NCI-H128 (cell line): Measurements from ENCODE around the gene TMEM234.
A peak's percentile ranks its signal among the peaks of the same experiment; 100 is the strongest.
"Not testable (repeated sequence)": the region's sequence is repeated elsewhere in the genome, so short reads cannot be mapped to it uniquely, and the experiment has no call there.

Experiments
- DNase-seq: peaks from one replicate; lab custom pipeline; 2025; ENCODE audit not compliant: unreplicated experiment; lab: John Stamatoyannopoulos, UW

The TMEM234 gene

DNA sequence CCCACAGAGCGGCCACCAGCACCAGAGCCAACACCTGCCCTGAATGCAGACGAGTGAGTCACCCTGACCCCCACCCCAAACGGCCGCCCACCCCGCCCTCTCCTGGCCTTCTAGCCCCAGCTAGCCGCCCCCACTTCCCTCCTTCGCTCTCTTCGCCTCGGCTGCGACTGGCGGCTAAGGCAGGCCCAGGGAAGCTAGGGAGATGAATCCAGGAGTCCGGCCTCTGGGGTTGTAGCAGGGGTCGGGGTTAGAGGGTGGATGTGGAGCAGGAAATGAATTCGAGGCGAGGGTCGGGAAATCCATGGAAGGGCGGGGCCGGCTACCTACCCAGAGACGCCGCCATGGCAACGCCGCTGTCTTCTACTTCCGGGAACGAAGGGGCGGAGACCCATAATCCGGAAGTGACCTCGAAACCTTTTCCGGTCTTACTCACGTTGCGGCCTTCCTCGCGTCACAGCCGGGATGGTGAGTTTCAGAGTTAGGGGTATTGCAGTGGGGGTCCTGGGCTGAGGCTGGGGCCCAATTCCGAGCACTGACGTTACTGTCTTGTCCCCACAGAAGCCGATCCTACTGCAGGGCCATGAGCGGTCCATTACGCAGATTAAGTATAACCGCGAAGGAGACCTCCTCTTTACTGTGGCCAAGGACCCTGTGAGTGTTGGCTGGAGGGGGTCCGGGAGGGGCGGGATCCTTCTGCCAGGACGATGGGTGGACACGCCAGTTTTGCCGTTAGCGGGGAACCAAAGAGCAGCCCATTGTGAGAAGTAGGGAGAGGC lies at the start of gene TMEM234, which contains the start of gene EIF3I:
Gene TMEM234, minus strand, starts transcription at position 374 of the 776 bp plus-strand sequence. Its CDS starts 31 bp downstream, at position 343.
Gene EIF3I, plus strand, starts transcription at position 428 of the 776 bp plus-strand sequence. Its CDS starts 35 bp downstream, at position 463.
- peak; percentile 86 for DNase-seq

DNA sequence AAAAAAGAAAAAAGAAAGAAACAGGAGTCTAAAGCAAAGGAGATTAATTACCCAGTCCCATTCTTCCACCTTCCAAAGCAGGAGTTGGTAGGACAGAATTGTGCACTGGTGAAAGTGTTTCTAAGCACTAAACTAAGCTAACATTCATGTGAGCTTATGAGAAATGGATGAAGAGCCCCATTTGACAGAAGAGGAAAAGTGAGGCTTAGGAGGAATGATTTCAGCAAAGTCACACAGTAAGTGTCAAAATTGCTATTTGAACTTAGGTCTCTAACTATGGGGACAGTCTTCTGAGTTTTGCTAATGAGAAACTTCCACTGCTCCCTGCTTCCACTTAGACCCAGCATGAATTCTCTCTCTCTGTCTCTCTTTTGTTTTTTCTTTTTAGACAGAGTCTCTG lies 47.6 kb upstream of the TMEM234 start:
- no peak for DNase-seq

DNA sequence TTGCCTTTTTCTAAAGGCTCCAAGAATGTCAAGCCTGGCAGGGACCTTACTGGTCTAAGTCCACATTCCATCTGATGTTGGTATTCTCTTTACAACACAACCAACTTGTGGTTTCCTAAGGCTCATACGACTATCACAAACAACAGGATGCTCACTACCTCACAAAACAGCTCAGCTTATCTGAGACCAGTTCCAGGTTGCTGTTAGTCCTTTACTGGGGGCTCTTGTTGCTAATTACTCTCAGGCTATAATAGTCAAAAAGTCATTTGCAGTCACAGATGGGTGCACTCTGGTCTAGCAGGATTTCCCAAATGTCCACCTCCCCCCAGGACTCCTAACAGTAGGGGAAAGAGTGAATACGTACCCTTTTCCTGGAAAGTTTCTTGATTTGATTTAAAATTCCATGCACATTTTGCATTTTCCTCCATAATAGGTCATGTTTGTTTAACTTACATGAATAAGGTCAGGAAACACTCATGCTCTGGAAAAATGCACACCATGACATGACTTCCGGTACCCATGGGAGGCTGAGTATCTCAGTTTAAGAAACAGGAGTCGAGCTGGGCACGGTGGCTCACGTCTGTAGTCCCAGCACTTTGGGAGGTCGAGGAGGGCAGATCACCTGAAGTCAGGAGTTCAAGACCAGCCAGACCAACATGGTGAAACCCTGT lies 44.9 kb upstream of the TMEM234 start:
- no peak for DNase-seq

DNA sequence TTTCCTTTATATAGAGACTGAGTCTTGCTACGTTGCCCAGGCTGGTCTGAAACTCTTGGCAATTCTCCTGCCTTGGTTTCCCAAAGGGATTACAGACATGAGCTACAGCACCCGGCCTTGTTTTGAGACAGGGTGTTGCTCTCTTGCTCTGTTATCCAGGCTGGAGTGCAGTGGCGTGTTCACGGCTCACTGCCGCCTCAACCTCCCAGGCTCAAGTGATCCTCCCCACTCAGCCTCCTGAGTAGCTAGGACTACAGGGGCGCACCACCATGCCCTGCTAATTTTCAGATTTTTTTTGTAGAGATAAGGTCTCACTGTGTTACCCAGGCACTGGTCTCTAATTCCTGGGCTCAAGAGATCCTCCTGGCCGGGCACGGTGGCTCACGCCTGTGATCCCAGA lies 43.7 kb upstream of the TMEM234 start:
- DNase-seq, result no peak

DNA sequence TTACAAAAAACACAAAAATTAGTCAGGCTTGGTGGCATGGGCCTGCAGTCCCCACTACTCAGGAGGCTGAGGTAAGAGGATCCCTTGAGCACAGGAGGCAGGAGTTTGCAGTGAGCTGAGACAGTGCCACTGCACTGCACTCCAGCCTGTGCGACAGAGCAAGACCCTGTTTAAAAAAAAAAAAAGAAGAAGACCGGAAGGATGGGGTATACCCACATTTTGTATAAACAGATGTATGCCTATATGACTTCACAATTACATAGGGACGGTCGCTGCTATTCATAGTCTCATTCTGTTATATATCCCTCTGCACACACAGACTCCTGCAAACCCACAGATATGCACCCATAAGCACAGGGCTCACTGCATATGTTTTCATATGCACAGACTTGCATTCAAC lies 41.6 kb upstream of the TMEM234 start:
- DNase-seq, result no peak

DNA sequence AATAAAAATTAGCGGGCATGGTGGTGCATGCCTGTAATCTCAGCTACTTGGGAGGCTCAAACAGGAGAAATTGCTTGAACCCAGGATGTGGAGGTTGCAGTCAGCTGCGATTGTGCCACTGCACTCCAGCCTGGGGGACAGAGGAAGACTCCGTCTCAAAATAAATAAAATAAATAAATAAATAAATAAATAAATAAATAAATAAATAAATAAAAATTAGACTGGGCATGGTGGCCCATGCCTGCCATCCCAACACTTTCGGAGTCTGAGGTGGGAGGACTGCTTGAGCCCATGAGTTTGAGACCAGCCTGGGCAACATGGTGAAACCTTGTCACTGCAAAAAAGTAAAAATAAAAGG lies 41.1 kb upstream of the TMEM234 start:
- not testable (repeated sequence) for DNase-seq

DNA sequence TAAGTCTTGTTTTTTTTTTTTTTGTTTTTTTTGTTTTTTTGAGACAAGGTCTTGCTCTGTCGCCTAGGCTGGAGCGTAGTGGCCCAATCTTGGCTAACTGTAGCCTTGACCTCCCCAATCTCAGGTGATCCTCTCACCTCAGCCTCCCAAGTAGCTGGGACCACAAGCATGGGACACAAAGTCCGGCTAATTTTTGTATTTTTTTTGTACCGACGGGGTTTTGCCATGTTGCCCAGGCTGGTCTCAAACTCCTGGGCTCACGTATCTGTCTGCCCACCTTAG lies 35.0 kb upstream of the TMEM234 start:
- no peak for DNase-seq

DNA sequence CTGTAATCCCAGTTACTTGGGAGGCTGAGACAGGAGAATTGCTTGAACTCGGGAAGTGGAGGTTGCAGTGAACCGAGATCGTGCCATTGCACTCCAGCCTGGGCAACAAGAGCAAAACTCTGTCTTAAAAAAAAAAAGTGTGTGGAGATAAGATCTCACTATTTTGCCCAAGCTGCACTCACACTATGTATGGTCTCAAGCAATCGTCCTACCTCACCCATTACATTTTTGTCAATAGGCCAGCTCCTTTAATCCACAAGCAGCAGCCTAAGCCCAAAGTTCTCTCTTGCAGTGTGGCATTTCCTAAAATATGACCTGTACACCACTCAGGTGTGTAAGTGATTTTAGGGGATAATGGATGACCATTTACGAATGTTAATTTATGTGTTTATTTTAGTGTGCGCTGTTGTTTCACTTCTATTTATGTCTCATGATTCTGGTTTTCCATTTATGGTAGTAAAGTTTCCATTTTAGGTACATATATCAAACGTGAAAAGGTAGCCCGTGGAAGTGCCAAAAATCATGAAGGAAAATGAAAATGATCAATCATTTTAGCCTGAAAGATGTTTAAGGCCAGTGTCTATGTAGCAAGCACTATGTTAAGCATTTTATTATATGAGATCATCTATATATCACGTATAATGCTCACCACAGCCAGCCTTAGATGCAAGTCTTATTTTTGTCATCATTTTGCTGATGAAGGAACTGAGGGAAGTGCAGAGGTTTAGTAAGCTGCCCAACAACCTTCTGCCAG lies 34.5 kb upstream of the TMEM234 start:
- no peak for DNase-seq

DNA sequence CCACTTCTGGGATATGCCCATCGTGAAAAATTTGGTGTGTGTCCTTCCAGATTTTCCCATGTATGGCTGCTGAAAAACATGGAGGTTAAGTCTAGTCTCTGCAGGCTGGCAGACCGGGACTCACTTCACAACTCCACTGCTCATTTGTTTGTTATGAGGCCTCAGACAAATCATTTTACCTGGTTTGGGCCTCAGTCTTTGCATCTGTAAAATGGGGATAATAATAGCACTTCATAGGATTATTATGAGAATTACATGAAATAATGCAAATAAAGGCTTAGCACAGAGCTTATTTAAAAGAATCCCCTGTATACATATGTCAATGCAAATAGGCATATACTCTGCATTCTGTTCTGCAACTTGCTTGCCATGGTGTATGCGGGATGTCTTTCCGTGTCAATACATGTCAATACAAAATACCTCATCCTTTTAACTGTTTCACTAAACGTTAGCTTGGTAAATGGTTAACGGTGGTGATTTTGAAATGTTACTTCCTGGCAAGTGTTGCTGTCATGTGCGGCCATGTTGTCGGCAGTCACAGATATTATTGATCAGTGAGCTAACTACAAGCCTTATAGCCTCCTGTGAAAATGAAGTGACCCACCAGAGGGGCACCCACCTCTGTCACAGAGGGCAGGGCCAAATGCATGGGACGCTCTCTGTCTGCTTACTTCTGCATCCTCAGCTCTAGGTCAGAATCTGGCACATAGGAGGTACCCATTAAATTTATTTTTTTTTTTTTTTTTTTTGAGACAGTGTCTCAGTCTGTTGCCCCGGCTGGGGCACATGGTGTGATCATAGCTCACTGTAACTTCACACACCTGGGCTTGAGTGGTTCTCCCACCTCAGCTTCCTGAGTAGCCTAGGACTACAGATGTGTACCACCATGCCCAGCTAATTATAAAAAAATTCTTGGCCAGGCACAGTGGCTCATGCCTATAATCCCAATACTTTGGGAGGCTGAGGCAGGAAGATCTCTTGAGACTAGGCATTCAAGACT lies 33.2 kb upstream of the TMEM234 start:
- no peak for DNase-seq

DNA sequence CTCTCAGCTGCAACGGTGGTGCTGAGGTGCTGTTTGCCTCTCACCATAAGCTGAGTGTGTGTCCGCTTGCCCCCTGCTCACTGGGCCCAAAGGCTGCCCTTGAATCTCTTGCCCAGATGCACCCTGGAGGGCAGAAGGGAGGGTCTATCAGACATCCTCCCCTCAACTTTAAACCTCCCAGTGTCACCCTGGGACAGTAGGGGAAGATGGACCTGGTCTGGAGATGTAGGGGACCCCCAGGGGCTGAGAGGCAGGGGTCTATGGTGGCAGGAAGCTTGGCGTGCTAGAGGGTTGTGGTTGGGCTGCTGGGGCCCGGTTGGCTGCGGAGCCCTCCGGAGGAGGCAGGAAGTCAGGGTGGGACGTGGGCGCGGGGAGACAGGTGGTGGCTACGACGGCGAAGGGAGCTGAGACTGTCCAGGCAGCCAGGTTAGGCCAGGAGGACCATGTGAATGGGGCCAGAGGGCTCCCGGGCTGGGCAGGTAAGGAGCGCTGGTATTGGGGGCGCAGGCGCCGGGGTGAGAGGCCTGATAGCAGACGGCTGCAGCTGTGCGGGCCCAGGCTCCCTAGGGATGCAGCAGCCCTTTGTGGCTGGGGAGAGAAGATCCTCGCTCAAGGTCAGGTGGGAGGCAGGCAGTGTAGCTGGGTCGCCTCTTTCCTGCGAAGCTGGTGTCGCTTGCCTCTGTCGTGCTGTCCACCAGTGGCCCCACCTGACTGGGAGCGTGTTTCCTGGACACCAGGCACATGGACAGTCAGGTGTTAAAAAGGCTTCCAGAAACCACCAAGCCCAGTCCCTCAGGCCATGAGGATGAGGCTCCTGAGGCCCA lies 29.0 kb upstream of the TMEM234 start, which contains the start of gene LCK:
Gene LCK, plus strand, starts transcription at position 373 of the 824 bp plus-strand sequence. CDS start 23,065 bp downstream, outside the sequence.
- DNase-seq, result no peak

DNA sequence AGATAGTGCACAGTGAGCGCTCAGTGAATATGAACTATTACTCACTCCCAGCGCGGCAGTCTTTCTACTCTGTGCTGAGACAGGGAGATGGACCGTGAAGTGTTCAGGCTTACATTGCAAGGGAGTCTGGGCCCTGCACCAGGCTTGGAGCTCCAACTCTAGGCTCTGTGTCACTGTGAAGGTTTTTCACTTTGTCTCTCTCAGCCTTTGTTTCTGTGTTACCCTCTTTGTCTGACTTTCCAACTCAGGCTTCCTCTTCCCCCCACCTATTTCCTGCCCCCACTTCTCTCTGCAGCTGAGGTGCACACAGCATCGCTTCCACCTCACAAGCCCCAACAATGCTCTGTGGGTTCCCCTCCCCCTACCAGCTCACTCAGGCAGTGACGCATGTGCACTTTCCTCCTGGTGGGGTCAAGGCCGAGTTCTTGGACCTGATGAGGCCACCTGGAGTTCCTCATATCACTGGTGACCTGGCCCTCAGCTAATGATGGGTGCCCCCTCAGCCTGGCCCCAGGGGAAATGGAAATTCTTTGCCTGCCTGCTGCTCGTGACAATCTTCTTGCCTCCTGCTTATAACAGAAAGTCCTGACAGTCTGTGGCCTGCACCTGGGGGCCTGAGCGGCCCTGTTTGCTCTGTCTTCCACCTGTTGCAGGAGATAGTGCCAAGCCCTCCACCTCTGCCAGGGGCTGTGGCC lies 27.8 kb upstream of the TMEM234 start:
- no peak for DNase-seq

DNA sequence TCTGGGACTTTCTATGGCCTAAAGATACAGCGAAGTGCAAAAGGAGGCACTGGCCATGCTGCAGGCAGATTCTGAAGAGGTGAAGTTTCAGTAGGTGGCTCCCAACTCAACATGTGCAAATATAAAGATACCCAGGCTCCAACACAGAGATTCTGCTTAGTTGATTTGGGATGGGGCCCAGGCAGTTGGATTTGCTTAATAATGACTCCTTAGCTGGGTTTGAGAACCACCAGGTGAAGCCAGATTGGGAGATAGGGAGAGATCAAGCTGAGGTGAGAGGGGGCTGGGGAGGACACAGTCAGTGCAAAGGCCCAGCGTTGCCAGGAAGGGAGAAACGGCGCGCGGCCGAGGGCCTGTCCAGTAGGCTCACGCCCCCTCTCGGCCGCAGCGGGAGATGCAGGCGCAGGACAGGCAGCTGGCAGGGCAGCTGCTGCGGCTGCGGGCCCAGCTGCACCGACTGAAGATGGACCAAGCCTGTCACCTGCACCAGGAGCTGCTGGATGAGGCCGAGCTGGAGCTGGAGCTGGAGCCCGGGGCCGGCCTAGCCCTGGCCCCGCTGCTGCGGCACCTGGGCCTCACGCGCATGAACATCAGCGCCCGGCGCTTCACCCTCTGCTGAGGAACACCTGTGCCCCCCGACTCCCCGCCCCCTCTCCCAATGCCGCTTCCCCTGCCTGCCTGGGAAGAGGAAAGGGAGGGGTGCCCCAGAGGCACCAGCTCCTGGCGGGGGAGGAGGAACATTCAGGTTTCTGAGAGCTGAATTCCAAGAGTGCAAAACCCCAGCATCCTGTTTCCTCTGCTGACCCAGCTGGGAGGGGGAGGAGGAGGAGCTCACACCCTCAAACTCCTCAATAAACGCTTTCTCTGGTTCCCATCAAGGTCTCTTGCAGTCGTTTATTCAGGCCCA lies 26.1 kb upstream of the TMEM234 start:
- DNase-seq, result peak; percentile 28

DNA sequence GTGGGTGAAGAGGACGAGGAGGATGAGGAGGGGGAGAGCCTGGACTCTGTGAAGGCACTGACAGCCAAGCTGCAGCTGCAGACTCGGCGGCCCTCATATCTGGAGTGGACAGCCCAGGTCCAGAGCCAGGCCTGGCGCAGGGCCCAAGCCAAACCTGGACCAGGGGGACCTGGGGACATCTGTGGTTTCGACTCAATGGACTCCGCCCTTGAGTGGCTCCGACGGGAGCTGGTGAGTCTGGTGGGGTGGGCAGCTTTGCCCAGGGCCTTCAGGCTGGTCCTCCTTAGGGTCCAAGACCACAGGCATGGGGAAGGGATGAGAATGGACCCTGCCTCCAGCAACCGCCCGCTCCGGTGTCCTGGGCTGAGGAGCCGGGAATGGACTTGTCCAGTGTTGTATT lies 25.3 kb upstream of the TMEM234 start:
- no peak for DNase-seq

DNA sequence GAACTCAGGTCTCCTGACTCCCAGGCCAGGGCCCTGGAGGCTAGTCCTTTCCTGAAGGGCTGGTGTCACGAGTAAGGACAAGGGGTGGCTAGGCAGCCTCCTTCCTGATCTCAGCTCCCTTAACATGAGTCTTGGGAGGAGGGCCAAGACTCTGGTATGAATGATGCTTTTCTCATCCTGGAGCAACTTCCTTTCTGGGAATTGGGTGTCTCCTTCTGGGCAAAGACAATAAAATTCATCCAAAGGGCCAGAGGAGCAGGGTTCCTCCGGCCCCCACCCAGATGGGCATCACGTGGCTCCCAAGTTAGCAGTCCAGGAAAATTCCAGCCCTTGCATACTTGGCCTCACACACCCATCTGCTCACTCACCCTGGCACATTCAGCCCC lies 24.7 kb upstream of the TMEM234 start, which contains the start of gene FAM167B:
Gene FAM167B, plus strand, starts transcription at position 335 of the 386 bp plus-strand sequence. CDS start 200 bp downstream, outside the sequence.
- DNase-seq, result no peak

DNA sequence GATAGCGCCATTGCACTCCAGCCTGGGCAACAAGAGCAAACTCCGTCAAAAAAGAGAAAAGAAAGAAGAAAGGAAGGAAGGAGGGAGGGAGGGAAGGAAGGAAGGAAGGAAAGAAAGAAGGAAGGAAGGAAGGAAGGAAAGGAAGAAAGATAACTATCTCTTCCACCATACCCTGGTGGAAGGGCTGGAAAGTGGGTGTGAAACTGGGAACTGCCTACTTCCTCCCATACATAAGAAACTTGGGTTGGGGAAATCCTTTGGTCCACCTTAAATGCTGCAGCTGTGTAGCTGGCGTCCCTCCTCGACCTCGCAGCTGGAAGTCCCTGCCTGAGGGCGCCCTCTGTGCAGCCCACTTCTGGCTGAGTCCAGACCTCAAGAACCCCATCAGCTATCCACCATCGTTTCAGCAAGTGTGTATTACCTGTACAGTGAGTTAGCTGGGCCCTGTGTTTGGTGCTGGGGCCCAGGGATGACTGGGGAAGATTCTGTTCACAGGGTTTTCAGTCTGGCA lies 20.2 kb upstream of the TMEM234 start:
- DNase-seq, result no peak

DNA sequence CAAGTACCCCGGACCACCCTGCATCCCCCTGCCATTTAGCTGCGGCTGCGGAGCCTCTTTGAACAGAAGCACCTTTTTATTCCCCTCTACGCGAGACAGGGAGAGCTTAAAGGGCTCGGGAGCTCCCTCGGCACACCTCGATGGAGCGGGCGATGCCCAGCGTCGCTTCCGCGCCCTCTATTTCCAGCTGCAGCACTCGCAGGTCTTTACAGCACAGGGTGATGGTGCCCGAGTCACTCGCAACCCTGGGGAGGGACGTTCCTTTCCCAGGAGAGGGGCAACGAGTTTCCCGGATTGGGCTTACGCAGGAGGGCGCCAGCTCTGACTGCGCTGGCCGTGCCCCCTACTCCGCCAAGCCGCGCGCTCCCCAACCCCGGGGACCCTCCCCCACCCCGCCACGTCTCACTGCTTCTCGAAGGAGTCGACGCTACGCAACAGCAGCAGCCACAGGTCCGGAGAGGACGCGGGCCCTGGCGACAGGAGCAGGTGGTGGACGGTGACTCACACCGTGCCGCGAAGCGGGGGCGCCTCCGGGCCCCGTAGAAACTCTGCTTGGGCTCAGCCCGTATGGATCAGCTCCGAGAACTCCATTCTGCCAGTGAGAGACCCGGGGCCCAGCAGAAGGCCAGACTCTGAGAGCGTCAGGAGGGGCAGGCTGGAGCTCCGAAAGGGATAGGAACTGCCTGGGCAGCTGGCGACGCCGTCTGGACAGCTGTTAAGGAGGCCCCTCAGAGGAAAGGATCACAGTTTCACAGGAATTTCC lies 19.0 kb upstream of the TMEM234 start:
- peak; percentile 76 for DNase-seq
